Hepatocyte (in vitro differentiated cells): ENCODE measurements around the gene NRF1. TPM values are rescaled to one million over a fixed set of nuclear protein-coding genes. Genes with fewer than 3 reads are reported as not detected.

Experiments
- DNase-seq: peaks from one replicate; pipeline ENCODE4 v3.0.0-alpha.2; 2016; ENCODE audit warnings: low spot score
- H2AFZ ChIP-seq: fragments of 200-600 bp; sonication (generic); 2 replicates; pipeline ENCODE4 v1.6.0; 2016; ENCODE audit warnings: antibody characterized with exemption, mild to moderate bottlenecking
- H3K27ac ChIP-seq: fragments of 200-600 bp; sonication (generic); 2 replicates; pipeline ENCODE4 v1.5.1; 2016; ENCODE audit warnings: mild to moderate bottlenecking
- H3K27me3 ChIP-seq: fragments of 200-600 bp; sonication (generic); 2 replicates; pipeline ENCODE4 v1.6.1; 2016
- H3K36me3 ChIP-seq: fragments of 200-600 bp; sonication (generic); replicated peaks from 2 replicates; pipeline ENCODE4 v1.5.1; 2016; ENCODE audit warnings: low read depth; ENCODE audit not compliant: insufficient read depth
- H3K4me1 ChIP-seq: fragments of 200-600 bp; sonication (generic); 2 replicates; pipeline ENCODE4 v1.5.1; 2016; ENCODE audit warnings: mild to moderate bottlenecking, moderate library complexity; ENCODE audit not compliant: insufficient read depth
- H3K4me2 ChIP-seq: fragments of 200-600 bp; sonication (generic); 2 replicates; pipeline ENCODE4 v1.6.0; 2016
- H3K4me3 ChIP-seq: fragments of 200-600 bp; sonication (generic); 2 replicates; pipeline ENCODE4 v1.5.1; 2016; ENCODE audit warnings: mild to moderate bottlenecking
- H3K79me2 ChIP-seq: fragments of 200-600 bp; sonication (generic); 2 replicates; pipeline ENCODE4 v1.6.0; 2017; ENCODE audit warnings: mild to moderate bottlenecking
- H3K9me2 ChIP-seq: fragments of 200-600 bp; sonication (generic); replicated peaks from 2 replicates; pipeline ENCODE4 v1.6.0; 2017; ENCODE audit warnings: mild to moderate bottlenecking; ENCODE audit not compliant: insufficient read depth
- H3K9me3 ChIP-seq: fragments of 200-600 bp; sonication (generic); 2 replicates; pipeline ENCODE4 v1.5.1; 2016; ENCODE audit warnings: low read depth, mild to moderate bottlenecking
- H4K20me1 ChIP-seq: fragments of 200-600 bp; sonication (generic); 2 replicates; pipeline ENCODE4 v1.6.0; 2016; ENCODE audit warnings: mild to moderate bottlenecking; ENCODE audit not compliant: insufficient read depth, poor library complexity, severe bottlenecking
- EZH2 ChIP-seq: fragments of 200-600 bp; sonication (generic); IDR thresholded peaks from 2 replicates; pipeline ENCODE4 v1.6.1; 2016; ENCODE audit warnings: antibody characterized with exemption, mild to moderate bottlenecking, borderline replicate concordance
- EZH2phosphoT487 ChIP-seq: fragments of 200-600 bp; sonication (generic); IDR thresholded peaks from one replicate; pipeline ENCODE4 v1.6.1; 2018; ENCODE audit warnings: antibody characterized with exemption, mild to moderate bottlenecking, low read depth, moderate library complexity; ENCODE audit not compliant: unreplicated experiment, severe bottlenecking
- WGBS: methylation state at CpG from one replicate; pipeline ENCODE4 v1.1.6; 2016; ENCODE audit warnings: low lambda C conversion rate; ENCODE audit errors: missing lambda C conversion rate; 5-methylcytosine and 5-hydroxymethylcytosine counted together
- polyA plus RNA-seq: library from polyadenylated mRNA; unstranded; fragments of >200 nt; fragmentation: Nextera tagmentation; extraction: Ambion mirVana; gene quantifications from 2 replicates; pipeline ENCODE4 v1.2.1, GENCODE V29; 2016
- total RNA-seq: library from RNA; depleted of rRNA; stranded (reverse); fragments of >200 nt; gene quantifications from 2 replicates; pipeline ENCODE4 v1.2.3, GENCODE V29; 2014
- TF ChIP-seq, protein P1 (sequence below): fragments of 200-600 bp; sonication (generic); IDR thresholded peaks from 2 replicates; pipeline ENCODE4 v1.5.1; 2016; ENCODE audit warnings: antibody characterized with exemption, mild to moderate bottlenecking; ENCODE audit not compliant: poor library complexity

NRF1 gene
- total and polyA plus RNA-seq, 2 experiments from 2014 or later: 11.2 to 12.0 TPM

DNA sequence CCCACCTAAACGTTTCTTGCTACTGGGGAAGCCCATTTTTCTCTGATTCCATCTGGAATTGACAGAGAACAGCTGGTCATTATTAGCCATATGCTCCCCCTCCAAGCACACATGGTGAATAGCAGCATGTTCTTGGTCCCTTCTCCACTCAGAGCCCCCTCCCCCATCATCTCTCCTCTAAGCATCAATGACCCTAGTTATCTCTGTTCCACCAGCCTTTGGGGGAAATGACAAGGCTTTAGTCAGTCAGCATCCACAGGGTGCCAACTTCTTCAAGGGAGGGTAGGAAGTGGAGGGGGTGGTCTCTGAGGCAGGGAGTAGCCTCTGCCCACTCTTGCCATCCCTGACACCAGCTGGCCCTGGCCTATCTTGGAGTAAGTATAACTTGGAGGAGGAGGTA lies 178.1 kb downstream of the NRF1 start:
- Histone ChIP-seq H4K20me1 (no peaks in the 10 kb centered on the region), H3K9me2 (no peaks in the 10 kb centered on the region), H3K36me3 (no peaks in the 10 kb centered on the region), H3K4me2 (no peak overlapping the region), H3K9me3 (no peaks in the 10 kb centered on the region), H3K27ac (no peak overlapping the region), H3K4me1 (peaks cover 7% of the 10 kb centered on the region), H3K4me3 (no peak overlapping the region), H3K79me2 (no peaks in the 10 kb centered on the region), H2AFZ (no peak overlapping the region), H3K27me3 (peaks cover 44% of the 10 kb centered on the region)
- TF ChIP-seq EZH2 (no peak), EZH2phosphoT487 (no peak)
- TF ChIP-seq, protein P1, sequence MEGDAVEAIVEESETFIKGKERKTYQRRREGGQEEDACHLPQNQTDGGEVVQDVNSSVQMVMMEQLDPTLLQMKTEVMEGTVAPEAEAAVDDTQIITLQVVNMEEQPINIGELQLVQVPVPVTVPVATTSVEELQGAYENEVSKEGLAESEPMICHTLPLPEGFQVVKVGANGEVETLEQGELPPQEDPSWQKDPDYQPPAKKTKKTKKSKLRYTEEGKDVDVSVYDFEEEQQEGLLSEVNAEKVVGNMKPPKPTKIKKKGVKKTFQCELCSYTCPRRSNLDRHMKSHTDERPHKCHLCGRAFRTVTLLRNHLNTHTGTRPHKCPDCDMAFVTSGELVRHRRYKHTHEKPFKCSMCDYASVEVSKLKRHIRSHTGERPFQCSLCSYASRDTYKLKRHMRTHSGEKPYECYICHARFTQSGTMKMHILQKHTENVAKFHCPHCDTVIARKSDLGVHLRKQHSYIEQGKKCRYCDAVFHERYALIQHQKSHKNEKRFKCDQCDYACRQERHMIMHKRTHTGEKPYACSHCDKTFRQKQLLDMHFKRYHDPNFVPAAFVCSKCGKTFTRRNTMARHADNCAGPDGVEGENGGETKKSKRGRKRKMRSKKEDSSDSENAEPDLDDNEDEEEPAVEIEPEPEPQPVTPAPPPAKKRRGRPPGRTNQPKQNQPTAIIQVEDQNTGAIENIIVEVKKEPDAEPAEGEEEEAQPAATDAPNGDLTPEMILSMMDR: no peak
- DNase-seq: no peak
- 65% methylated on average over 1 of the region's 1 CpG for WGBS

DNA sequence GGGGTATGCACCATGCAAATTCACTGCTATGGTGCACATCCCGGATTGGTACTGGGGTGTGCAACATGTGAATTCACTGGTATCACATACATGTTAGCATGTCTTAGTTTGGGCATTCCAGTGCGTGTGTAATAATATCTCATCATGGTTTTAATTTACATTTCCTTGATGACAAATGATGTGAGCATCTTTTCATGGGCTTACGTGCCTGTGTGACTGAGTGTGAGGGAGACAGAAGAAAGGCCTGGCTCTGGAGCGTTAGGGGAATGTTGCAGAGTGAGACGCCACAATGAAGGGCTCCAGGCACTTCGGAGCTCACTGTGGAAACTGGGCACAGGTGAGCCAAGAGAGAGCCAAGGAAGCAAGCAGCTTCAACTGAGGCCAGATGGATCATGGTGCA lies 178.6 kb downstream of the NRF1 start:
- no peaks in the 10 kb centered on the region for H3K36me3 ChIP-seq
- 82% methylated on average over 6 of the region's 6 CpGs for WGBS
- H3K9me2 ChIP-seq: no peaks in the 10 kb centered on the region
- peaks cover 39% of the 10 kb centered on the region for H3K27me3 ChIP-seq
- TF ChIP-seq, protein P1: no peak
- TF ChIP-seq EZH2phosphoT487 (no peak), EZH2 (no peak)
- H4K20me1 ChIP-seq: no peaks in the 10 kb centered on the region
- peaks cover 4% of the 10 kb centered on the region for H3K4me1 ChIP-seq
- H3K4me3 ChIP-seq: no peak overlapping the region
- H3K9me3 ChIP-seq: no peaks in the 10 kb centered on the region
- no peaks in the 10 kb centered on the region for H3K79me2 ChIP-seq
- no peak overlapping the region for H3K4me2 ChIP-seq
- DNase-seq: no peak
- no peak overlapping the region for H2AFZ ChIP-seq
- H3K27ac ChIP-seq: no peak overlapping the region

DNA sequence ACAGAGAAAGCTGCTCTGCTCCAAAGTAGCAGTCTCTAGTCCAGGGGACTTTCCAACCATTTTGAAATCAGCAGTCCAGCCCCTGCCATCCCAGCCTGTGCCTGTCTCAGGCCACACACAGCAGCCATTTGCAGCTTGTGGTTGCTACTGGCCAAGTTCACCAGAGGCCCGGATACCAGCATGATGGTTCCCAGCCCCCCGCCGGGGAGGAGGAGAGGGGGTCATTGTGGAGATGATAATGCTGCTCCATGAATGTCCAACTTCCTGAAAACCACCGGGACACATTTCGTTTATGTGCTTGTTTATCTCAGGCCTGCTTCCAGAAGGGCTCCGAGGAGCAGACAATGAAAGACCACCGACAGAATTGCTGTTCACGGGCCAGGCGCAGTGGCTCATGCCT lies 181.2 kb downstream of the NRF1 start:
- TF ChIP-seq EZH2phosphoT487 (no peak), EZH2 (no peak)
- TF ChIP-seq, protein P1: no peak
- DNase-seq: no peak
- Histone ChIP-seq H3K9me3 (no peaks in the 10 kb centered on the region), H3K4me2 (no peak overlapping the region), H2AFZ (no peak overlapping the region), H3K36me3 (no peaks in the 10 kb centered on the region), H3K9me2 (no peaks in the 10 kb centered on the region), H3K4me1 (no peaks in the 10 kb centered on the region), H3K79me2 (no peaks in the 10 kb centered on the region), H3K27ac (no peak overlapping the region), H3K27me3 (peaks cover 15% of the 10 kb centered on the region), H4K20me1 (no peaks in the 10 kb centered on the region), H3K4me3 (no peak overlapping the region)
- WGBS: 71% methylated on average over 9 of the region's 9 CpGs
